Liver (tissue), 9 donors: ENCODE data around the gene PPP1R14D. TPM values are rescaled to one million over a fixed set of nuclear protein-coding genes. Genes with fewer than 3 reads are reported as not detected.

Experiments used
- DNase-seq: peaks from one replicate; pipeline ENCODE4 v3.0.0-alpha.2; 2017; ENCODE audit warnings: low spot score
- H3K27ac ChIP-seq, 2 donors: one replicate each; pipeline ENCODE4 v1.7.0; 2013; ENCODE audit warnings: inconsistent platforms in 2 of 2, low read length in 2 of 2, control low read depth in 1 of 2, low read depth in 1 of 2, mild to moderate bottlenecking in 1 of 2
- H3K27me3 ChIP-seq, 4 donors: one replicate each; pipeline versions ENCODE4 v1.6.1 to v1.7.0; 2013; ENCODE audit warnings: low read length in 3 of 4, inconsistent platforms in 1 of 4, mild to moderate bottlenecking in 1 of 4, moderate library complexity in 1 of 4; ENCODE audit not compliant: control insufficient read depth in 4 of 4, insufficient read depth in 4 of 4
- H3K36me3 ChIP-seq, 4 donors: one replicate each; pipeline versions ENCODE4 v1.6.1 to v1.7.0; 2013; ENCODE audit warnings: low read length in 3 of 4, mild to moderate bottlenecking in 3 of 4, low read depth in 1 of 4, moderate library complexity in 1 of 4; ENCODE audit not compliant: control insufficient read depth in 4 of 4, insufficient read depth in 3 of 4
- H3K4me1 ChIP-seq, 4 donors: one replicate each; pipeline versions ENCODE4 v1.6.1 to v1.7.0; 2013; ENCODE audit warnings: low read length in 3 of 4, mild to moderate bottlenecking in 3 of 4, moderate library complexity in 1 of 4; ENCODE audit not compliant: control insufficient read depth in 4 of 4, insufficient read depth in 4 of 4
- H3K4me3 ChIP-seq, 3 donors: one replicate each; pipeline versions ENCODE4 v1.6.1 to v1.7.0; 2013; ENCODE audit warnings: low read length in 3 of 3, control low read depth in 1 of 3, low read depth in 1 of 3, mild to moderate bottlenecking in 1 of 3
- H3K9ac ChIP-seq, 2 donors: one replicate each; pipeline ENCODE4 v1.7.0; 2013; ENCODE audit warnings: low read length in 2 of 2, mild to moderate bottlenecking in 2 of 2, moderate library complexity in 2 of 2, control low read depth in 1 of 2, low read depth in 1 of 2
- H3K9me3 ChIP-seq, 4 donors: one replicate each; pipeline versions ENCODE4 v1.6.1 to v1.7.0; 2013; ENCODE audit warnings: low read length in 3 of 4; ENCODE audit not compliant: control insufficient read depth in 4 of 4
- CTCF ChIP-seq: fragments of 150-350 bp; IDR thresholded peaks from 2 replicates; pipeline ENCODE4 v1.5.1; 2017; ENCODE audit warnings: improper control_type of control experiment, low read depth, low read length; ENCODE audit not compliant: missing input control
- EGR1 ChIP-seq, 2 donors: IDR thresholded peaks; 2 replicates each; pipeline ENCODE4 v1.6.1; 2016 to 2018; ENCODE audit warnings: antibody characterized with exemption in 2 of 2, low read depth in 2 of 2
- FOXA1 ChIP-seq: IDR thresholded peaks from 2 replicates; pipeline ENCODE4 v1.6.1; 2016; ENCODE audit warnings: antibody characterized with exemption
- FOXA2 ChIP-seq: IDR thresholded peaks from 2 replicates; pipeline ENCODE4 v1.6.1; 2016; ENCODE audit warnings: antibody characterized with exemption
- GABPA ChIP-seq, 2 donors: IDR thresholded peaks in 1 of 2; conservative IDR thresholded peaks in 1 of 2; 2 replicates each; pipeline ENCODE4 v1.6.1; 2016; ENCODE audit warnings: antibody characterized with exemption in 2 of 2, mild to moderate bottlenecking in 1 of 2, moderate library complexity in 1 of 2
- HNF4A ChIP-seq, 2 donors: conservative IDR thresholded peaks; 2 replicates each; pipeline ENCODE4 v1.6.1; 2016; ENCODE audit warnings: antibody characterized with exemption in 2 of 2, mild to moderate bottlenecking in 2 of 2
- HNF4G ChIP-seq: IDR thresholded peaks from 2 replicates; pipeline ENCODE4 v1.6.1; 2016; ENCODE audit warnings: antibody characterized with exemption
- JUND ChIP-seq, 2 donors: IDR thresholded peaks; 2 replicates each; pipeline ENCODE4 v1.6.1; 2016; ENCODE audit warnings: antibody characterized with exemption in 2 of 2
- MAX ChIP-seq: IDR thresholded peaks from 2 replicates; pipeline ENCODE4 v1.6.1; 2016; ENCODE audit warnings: antibody characterized with exemption
- NR2F2 ChIP-seq: IDR thresholded peaks from 2 replicates; pipeline ENCODE4 v1.6.1; 2016; ENCODE audit warnings: antibody characterized with exemption
- RAD21 ChIP-seq, 2 donors: IDR thresholded peaks; 2 replicates each; pipeline ENCODE4 v1.6.1; 2016; ENCODE audit warnings: antibody characterized with exemption in 2 of 2, mild to moderate bottlenecking in 2 of 2
- REST ChIP-seq: IDR thresholded peaks from 2 replicates; pipeline ENCODE4 v1.6.1; 2016; ENCODE audit warnings: antibody characterized with exemption, mild to moderate bottlenecking
- RXRA ChIP-seq, 2 donors: IDR thresholded peaks; 2 replicates each; pipeline ENCODE4 v1.6.1; 2017 to 2018; ENCODE audit warnings: antibody characterized with exemption in 2 of 2, mild to moderate bottlenecking in 1 of 2
- SP1 ChIP-seq: IDR thresholded peaks from 2 replicates; pipeline ENCODE4 v1.6.1; 2018; ENCODE audit warnings: antibody characterized with exemption, mild to moderate bottlenecking
- TAF1 ChIP-seq: conservative IDR thresholded peaks from 2 replicates; pipeline ENCODE4 v1.6.1; 2016; ENCODE audit warnings: antibody characterized with exemption, mild to moderate bottlenecking
- YY1 ChIP-seq: IDR thresholded peaks from 2 replicates; pipeline ENCODE4 v1.6.1; 2016; ENCODE audit warnings: antibody characterized with exemption, mild to moderate bottlenecking
- ZBTB33 ChIP-seq: IDR thresholded peaks from 2 replicates; pipeline ENCODE4 v1.6.1; 2016; ENCODE audit warnings: antibody characterized with exemption
- WGBS: extraction: QIAGEN DNeasy Blood & Tissue Kit; methylation state at CpG from one replicate; pipeline ENCODE4 v1.1.7; 2013; 5-methylcytosine and 5-hydroxymethylcytosine counted together
- polyA plus RNA-seq, 2 donors: library from polyadenylated mRNA; stranded (reverse) in 1 of 2; unstranded in 1 of 2; fragments of 200-250 nt in 1 of 2; fragments of >200 nt in 1 of 2; fragmentation: Nextera tagmentation in 1 of 2; extraction: Ambion mirVana in 1 of 2; gene quantifications; one replicate each; pipeline versions ENCODE4 v1.2.1 to v1.2.3, GENCODE V29; 2013 to 2015
- total RNA-seq, 2 donors: library from RNA; depleted of rRNA; stranded (reverse); fragments of >200 nt; gene quantifications; one replicate each; pipeline ENCODE4 v1.2.3, GENCODE V29; 2014
- TF ChIP-seq, protein P1 (sequence below): IDR thresholded peaks from 2 replicates; pipeline ENCODE4 v1.6.1; 2016; ENCODE audit warnings: antibody characterized with exemption
- donor health status: healthy.
- donor health status: healthy.
- donor health status: healthy.
- donor health status: healthy.
- donor health status: healthy.

Gene PPP1R14D
- total and polyA plus RNA-seq, 4 donors, result not detected

- 87% methylated on average over 13 of the region's 13 CpGs for WGBS
- no peak for DNase-seq
- Histone ChIP-seq H3K9ac (no peak overlapping the region), H3K4me1 (peaks cover 0 to 11% (median 3%) of the 10 kb centered on the region in 4 donors), H3K9me3 (no peaks in the 10 kb centered on the region), H3K27ac (no peak overlapping the region), H3K36me3 (no peaks in the 10 kb centered on the region), H3K27me3 (no peaks in the 10 kb centered on the region), H3K4me3 (no peak overlapping the region)
- TF ChIP-seq, protein P1, sequence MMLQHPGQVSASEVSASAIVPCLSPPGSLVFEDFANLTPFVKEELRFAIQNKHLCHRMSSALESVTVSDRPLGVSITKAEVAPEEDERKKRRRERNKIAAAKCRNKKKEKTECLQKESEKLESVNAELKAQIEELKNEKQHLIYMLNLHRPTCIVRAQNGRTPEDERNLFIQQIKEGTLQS, result no peak
- TF ChIP-seq NR2F2 (no peak), FOXA1 (no peak), HNF4G (no peak), JUND (IDR thresholded peaks at IDR 0.05) (no peak), ZBTB33 (no peak), RAD21 (IDR thresholded peaks at IDR 0.05) (no peak), YY1 (no peak), REST (no peak), FOXA2 (no peak), CTCF (no peak), HNF4A (conservative IDR thresholded peaks at IDR 0.05) (no peak), MAX (no peak), GABPA (IDR thresholded peaks at IDR 0.05 in 1 of 2, conservative IDR thresholded peaks at IDR 0.05 in 1 of 2) (no peak), RXRA (IDR thresholded peaks at IDR 0.05) (no peak), EGR1 (IDR thresholded peaks at IDR 0.05; ENCODE audit: low read depth in 2 of 2) (no peak), TAF1 (no peak), SP1 (no peak)
These were observed 27.3 kb upstream of the PPP1R14D start for GRCh38 chr15:40855706-40856234.
